H7 (cell line): ENCODE measurements around the gene PRKCA. TPM values are rescaled to one million over a fixed set of nuclear protein-coding genes. Genes with fewer than 3 reads are reported as not detected.
"Not testable (repeated sequence)": the region's sequence is repeated elsewhere in the genome, so short reads cannot be mapped to it uniquely, and the experiment has no call there.

Experiments used
- DNase-seq: peaks from one replicate; pipeline ENCODE4 v3.0.0; 2012
- H3K27me3 ChIP-seq: 2 replicates; pipeline ENCODE4 v1.6.0; 2011; ENCODE audit warnings: mild to moderate bottlenecking, low read length; ENCODE audit not compliant: control insufficient read depth, insufficient read depth
- H3K36me3 ChIP-seq: replicated peaks from 2 replicates; pipeline ENCODE4 v1.5.1; 2011; ENCODE audit warnings: low read length; ENCODE audit not compliant: control insufficient read depth, insufficient read depth
- H3K4me3 ChIP-seq: 2 replicates; pipeline ENCODE4 v1.5.1; 2011; ENCODE audit warnings: low read depth, mild to moderate bottlenecking, control low read depth, low read length, moderate library complexity; ENCODE audit not compliant: insufficient read depth
- total RNA-seq: library from RNA; depleted of rRNA; stranded (reverse); fragments of >200 nt; shearing (Covaris generic); gene quantifications from 2 replicates; pipeline ENCODE4 v1.2.3, GENCODE V29; 2014

The PRKCA gene
- total RNA-seq, 1 experiment from 2014 or later = 10.0 TPM

- Histone ChIP-seq H3K27me3 (peaks cover 22% of the 10 kb centered on the region), H3K4me3 (peak overlapping the region; percentile 78), H3K36me3 (no peaks in the 10 kb centered on the region)
- DNase-seq = peak; percentile 69
Measured at GRCh38 chr17:66302761-66303626, 581 bp downstream of the PRKCA start.

GRCh38 chr17:66304304-66305174 lies 2.1 kb downstream of the PRKCA start:
- Histone ChIP-seq H3K36me3 (no peaks in the 10 kb centered on the region), H3K4me3 (0 out of 2 replicates have a peak overlapping the region, but pooled peaks have one; percentile 0), H3K27me3 (peaks cover 17% of the 10 kb centered on the region)
- DNase-seq = peak; percentile 80

GRCh38 chr17:66306446-66306845 lies 4.0 kb downstream of the PRKCA start:
- no peak for DNase-seq
- Histone ChIP-seq H3K4me3 (no peak overlapping the region), H3K36me3 (no peaks in the 10 kb centered on the region), H3K27me3 (peaks cover 8% of the 10 kb centered on the region)

- Histone ChIP-seq H3K4me3 (no peak overlapping the region), H3K27me3 (peaks cover 3% of the 10 kb centered on the region; the same call in 1 of the 2 replicates), H3K36me3 (no peaks in the 10 kb centered on the region)
- no peak for DNase-seq
Measured at GRCh38 chr17:66307257-66307656, 4.8 kb downstream of the PRKCA start.

- Histone ChIP-seq H3K4me3 (no peak overlapping the region), H3K36me3 (no peaks in the 10 kb centered on the region), H3K27me3 (peaks cover 3% of the 10 kb centered on the region; the same call in 1 of the 2 replicates)
- DNase-seq = no peak
Measured at GRCh38 chr17:66308856-66309255, 6.4 kb downstream of the PRKCA start.

GRCh38 chr17:66309793-66310192 lies 7.4 kb downstream of the PRKCA start:
- Histone ChIP-seq H3K4me3 (no peak overlapping the region), H3K36me3 (no peaks in the 10 kb centered on the region), H3K27me3 (no peaks in the 10 kb centered on the region)
- no peak for DNase-seq

- H3K4me3 ChIP-seq = no peak overlapping the region
- DNase-seq = peak; percentile 42
- H3K36me3 ChIP-seq = no peaks in the 10 kb centered on the region
- H3K27me3 ChIP-seq = no peaks in the 10 kb centered on the region
Measured at GRCh38 chr17:66310528-66311148, 8.2 kb downstream of the PRKCA start.

- no peak for DNase-seq
- Histone ChIP-seq H3K4me3 (no peak overlapping the region), H3K27me3 (no peaks in the 10 kb centered on the region), H3K36me3 (no peaks in the 10 kb centered on the region)
Measured at GRCh38 chr17:66312912-66313311, 10.5 kb downstream of the PRKCA start.

GRCh38 chr17:66313325-66313724 lies 10.9 kb downstream of the PRKCA start:
- H3K36me3 ChIP-seq = no peaks in the 10 kb centered on the region
- no peak for DNase-seq
- H3K27me3 ChIP-seq = no peaks in the 10 kb centered on the region

GRCh38 chr17:66313995-66314659 lies 11.7 kb downstream of the PRKCA start:
- no peaks in the 10 kb centered on the region for H3K36me3 ChIP-seq
- H3K27me3 ChIP-seq = no peaks in the 10 kb centered on the region
- no peak for DNase-seq
- H3K4me3 ChIP-seq = no peak overlapping the region

More at GRCh38 chr17:66313325-66313724, 10.9 kb downstream of the PRKCA start:
- H3K4me3 ChIP-seq = no peak overlapping the region

GRCh38 chr17:66317629-66318028 lies 15.2 kb downstream of the PRKCA start:
- DNase-seq = no peak
- Histone ChIP-seq H3K27me3 (no peaks in the 10 kb centered on the region), H3K4me3 (no peak overlapping the region), H3K36me3 (no peaks in the 10 kb centered on the region)

GRCh38 chr17:66319226-66319625 lies 16.8 kb downstream of the PRKCA start:
- Histone ChIP-seq H3K27me3 (no peaks in the 10 kb centered on the region), H3K4me3 (no peak overlapping the region), H3K36me3 (no peaks in the 10 kb centered on the region)
- no peak for DNase-seq

GRCh38 chr17:66322764-66323163 lies 20.4 kb downstream of the PRKCA start:
- no peaks in the 10 kb centered on the region for H3K36me3 ChIP-seq
- H3K27me3 ChIP-seq = no peaks in the 10 kb centered on the region
- H3K4me3 ChIP-seq = no peak overlapping the region
- DNase-seq = no peak

- not testable (repeated sequence) for H3K36me3 ChIP-seq, DNase-seq, H3K27me3 ChIP-seq, H3K4me3 ChIP-seq
Measured at GRCh38 chr17:66324381-66325004, 22.1 kb downstream of the PRKCA start.
